Parathyroid adenoma (tissue), 2 donors: Measurements from ENCODE around the gene GSTT2B.
"Not testable (repeated sequence)": the region's sequence is repeated elsewhere in the genome, so short reads cannot be mapped to it uniquely, and the experiment has no call there.

Experiments used
- H2AFZ ChIP-seq: fragments of 300-600 bp; sonication (generic); one replicate; pipeline ENCODE4 v1.7.0; 2017; ENCODE audit warnings: antibody characterized with exemption, mild to moderate bottlenecking
- H3K27ac ChIP-seq: fragments of 300-600 bp; sonication (generic); one replicate; pipeline ENCODE4 v1.7.0; 2017
- H3K27me3 ChIP-seq: fragments of 300-600 bp; sonication (generic); one replicate; pipeline ENCODE4 v1.7.0; 2017; ENCODE audit warnings: low read length; ENCODE audit not compliant: control insufficient read depth, insufficient read depth
- H3K36me3 ChIP-seq: fragments of 300-600 bp; sonication (generic); one replicate; pipeline ENCODE4 v1.7.0; 2017; ENCODE audit warnings: low read length; ENCODE audit not compliant: control insufficient read depth, insufficient read depth
- H3K4me1 ChIP-seq: fragments of 300-600 bp; sonication (generic); one replicate; pipeline ENCODE4 v1.7.0; 2017; ENCODE audit warnings: control low read depth
- H3K4me2 ChIP-seq: fragments of 300-600 bp; sonication (generic); one replicate; pipeline ENCODE4 v1.7.0; 2017; ENCODE audit warnings: low read length
- H3K4me3 ChIP-seq: fragments of 300-600 bp; sonication (generic); one replicate; pipeline ENCODE4 v1.7.0; 2017; ENCODE audit warnings: low read depth, low read length
- H3K79me2 ChIP-seq: fragments of 300-600 bp; sonication (generic); one replicate; pipeline ENCODE4 v1.7.0; 2017; ENCODE audit warnings: control low read depth
- H3K9ac ChIP-seq: fragments of 300-600 bp; sonication (generic); one replicate; pipeline ENCODE4 v1.7.0; 2017; ENCODE audit warnings: mild to moderate bottlenecking
- H3K9me3 ChIP-seq: fragments of 300-600 bp; sonication (generic); one replicate; pipeline ENCODE4 v1.7.0; 2017; ENCODE audit warnings: low read length; ENCODE audit not compliant: control insufficient read depth
- TF ChIP-seq, protein P1 (sequence below): fragments of 300-600 bp; sonication (generic); IDR thresholded peaks from one replicate; pipeline ENCODE4 v1.7.0; 2017; ENCODE audit warnings: antibody characterized with exemption, mild to moderate bottlenecking
- donor health status: primary hyperparathyroidism.

GSTT2B gene

DNA sequence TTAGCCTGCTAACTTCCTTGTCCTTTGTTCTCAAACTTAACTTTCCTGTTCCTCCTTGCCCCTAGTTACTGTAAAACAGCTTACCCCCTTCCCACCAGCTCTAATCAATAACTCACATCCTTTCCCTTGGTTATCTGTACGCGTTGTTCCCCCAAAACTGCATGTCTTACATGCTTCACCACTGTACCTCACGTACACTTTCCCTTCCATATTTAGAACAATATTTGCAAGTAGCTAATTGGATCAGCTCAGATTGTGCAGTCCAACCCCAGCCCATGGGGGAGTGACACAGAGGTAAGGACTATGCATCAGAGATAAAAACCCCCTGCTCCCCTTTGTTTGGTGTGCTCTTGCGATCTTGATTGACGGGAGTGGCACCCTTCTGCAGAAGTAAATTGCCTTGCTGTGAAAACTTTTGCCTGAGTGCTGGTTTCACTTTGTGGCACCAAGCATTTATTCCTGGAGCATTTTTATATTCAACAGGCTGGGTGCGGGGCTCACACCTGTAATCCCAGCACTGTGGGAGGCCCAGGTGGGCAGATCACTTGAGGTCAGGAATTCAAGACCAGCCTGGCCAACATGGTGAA lies 35.9 kb downstream of the GSTT2B start:
- H3K9ac ChIP-seq = no peak overlapping the region
- H3K9me3 ChIP-seq = no peaks in the 10 kb centered on the region
- peaks cover 7% of the 10 kb centered on the region for H3K4me1 ChIP-seq
- H3K27me3 ChIP-seq = no peaks in the 10 kb centered on the region
- no peak overlapping the region for H3K4me3 ChIP-seq
- H3K79me2 ChIP-seq = no peaks in the 10 kb centered on the region
- no peak overlapping the region for H3K27ac ChIP-seq
- no peak overlapping the region for H2AFZ ChIP-seq
- TF ChIP-seq, protein P1, sequence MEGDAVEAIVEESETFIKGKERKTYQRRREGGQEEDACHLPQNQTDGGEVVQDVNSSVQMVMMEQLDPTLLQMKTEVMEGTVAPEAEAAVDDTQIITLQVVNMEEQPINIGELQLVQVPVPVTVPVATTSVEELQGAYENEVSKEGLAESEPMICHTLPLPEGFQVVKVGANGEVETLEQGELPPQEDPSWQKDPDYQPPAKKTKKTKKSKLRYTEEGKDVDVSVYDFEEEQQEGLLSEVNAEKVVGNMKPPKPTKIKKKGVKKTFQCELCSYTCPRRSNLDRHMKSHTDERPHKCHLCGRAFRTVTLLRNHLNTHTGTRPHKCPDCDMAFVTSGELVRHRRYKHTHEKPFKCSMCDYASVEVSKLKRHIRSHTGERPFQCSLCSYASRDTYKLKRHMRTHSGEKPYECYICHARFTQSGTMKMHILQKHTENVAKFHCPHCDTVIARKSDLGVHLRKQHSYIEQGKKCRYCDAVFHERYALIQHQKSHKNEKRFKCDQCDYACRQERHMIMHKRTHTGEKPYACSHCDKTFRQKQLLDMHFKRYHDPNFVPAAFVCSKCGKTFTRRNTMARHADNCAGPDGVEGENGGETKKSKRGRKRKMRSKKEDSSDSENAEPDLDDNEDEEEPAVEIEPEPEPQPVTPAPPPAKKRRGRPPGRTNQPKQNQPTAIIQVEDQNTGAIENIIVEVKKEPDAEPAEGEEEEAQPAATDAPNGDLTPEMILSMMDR = no peak
- H3K36me3 ChIP-seq = no peaks in the 10 kb centered on the region
- H3K4me2 ChIP-seq = no peak overlapping the region

DNA sequence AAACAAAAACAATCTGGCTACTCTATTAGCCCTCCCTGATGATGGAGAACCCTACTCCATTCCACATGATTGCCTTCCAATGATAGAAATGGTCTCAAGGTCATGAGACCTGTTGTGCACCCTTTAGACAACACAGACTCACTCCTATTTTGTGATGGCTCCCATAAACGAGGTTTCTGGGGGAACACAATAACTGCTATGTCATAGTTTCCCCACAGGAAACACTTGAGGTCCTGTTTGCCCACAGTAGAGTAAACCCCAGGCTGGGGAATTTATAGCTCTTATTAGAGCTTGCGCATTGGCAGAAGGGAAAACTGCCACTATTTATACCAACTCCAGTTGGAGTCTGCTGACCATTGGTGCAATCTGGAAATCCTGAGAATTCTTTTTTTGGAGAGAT lies 38.1 kb downstream of the GSTT2B start:
- TF ChIP-seq, protein P1 = no peak
- Histone ChIP-seq H3K4me1 (no peaks in the 10 kb centered on the region), H3K79me2 (no peaks in the 10 kb centered on the region), H3K27me3 (no peaks in the 10 kb centered on the region), H2AFZ (no peak overlapping the region), H3K27ac (no peak overlapping the region), H3K4me2 (no peak overlapping the region), H3K36me3 (no peaks in the 10 kb centered on the region), H3K9ac (no peak overlapping the region), H3K4me3 (no peak overlapping the region), H3K9me3 (no peaks in the 10 kb centered on the region)

DNA sequence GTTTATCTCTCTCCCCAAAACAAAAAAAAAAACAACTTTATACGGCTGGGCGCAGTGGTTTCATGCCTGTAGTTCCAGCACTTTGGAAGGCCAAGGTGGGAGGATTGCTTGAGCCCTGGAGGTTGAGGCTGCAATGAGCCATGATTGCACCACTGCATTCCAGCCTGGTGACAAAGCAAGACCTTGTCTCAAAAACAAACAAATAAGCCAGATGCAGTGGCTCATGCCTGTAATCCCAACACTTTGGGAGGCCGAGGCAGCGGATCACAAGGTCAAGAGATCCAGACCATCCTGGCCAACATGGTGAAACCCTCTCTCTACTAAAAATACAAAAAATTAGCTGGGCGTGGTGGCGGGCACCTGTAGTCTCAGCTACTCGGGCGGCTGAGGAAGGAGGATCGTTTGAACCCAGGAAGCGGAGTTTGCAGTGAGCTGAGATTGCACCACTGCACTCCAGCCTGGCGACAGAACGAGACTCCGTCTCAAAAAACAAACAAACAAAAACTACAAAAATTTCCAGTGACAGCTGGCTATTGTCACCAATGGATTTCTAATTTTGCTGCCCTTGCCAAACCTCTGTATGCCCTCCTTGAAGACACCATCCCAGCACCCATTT lies 39.3 kb downstream of the GSTT2B start:
- not testable (repeated sequence) for H3K27me3 ChIP-seq, H3K4me1 ChIP-seq, H3K9ac ChIP-seq, H3K4me2 ChIP-seq, H3K4me3 ChIP-seq, H3K27ac ChIP-seq, H3K9me3 ChIP-seq, H2AFZ ChIP-seq, H3K79me2 ChIP-seq, H3K36me3 ChIP-seq

DNA sequence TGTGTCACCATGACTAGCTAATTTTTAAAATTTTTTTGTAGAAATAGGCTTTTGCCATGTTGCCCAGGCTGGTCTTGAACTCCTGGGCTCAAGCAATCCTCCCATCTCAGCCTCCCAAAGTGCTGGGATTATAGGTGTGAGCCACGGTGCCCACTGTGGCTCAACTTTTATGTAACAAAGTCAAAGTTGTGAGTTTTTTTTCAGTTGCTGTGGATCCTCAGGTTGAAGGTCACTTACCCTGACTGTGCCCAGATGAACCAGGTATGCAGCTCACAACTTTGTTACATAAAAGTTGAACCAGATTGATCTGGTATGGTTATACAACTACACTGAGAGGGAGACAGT lies 40.8 kb downstream of the GSTT2B start:
- not testable (repeated sequence) for H3K9me3 ChIP-seq, H2AFZ ChIP-seq, H3K27me3 ChIP-seq, H3K27ac ChIP-seq, H3K36me3 ChIP-seq, H3K4me2 ChIP-seq, H3K4me1 ChIP-seq, H3K79me2 ChIP-seq, H3K4me3 ChIP-seq, H3K9ac ChIP-seq

DNA sequence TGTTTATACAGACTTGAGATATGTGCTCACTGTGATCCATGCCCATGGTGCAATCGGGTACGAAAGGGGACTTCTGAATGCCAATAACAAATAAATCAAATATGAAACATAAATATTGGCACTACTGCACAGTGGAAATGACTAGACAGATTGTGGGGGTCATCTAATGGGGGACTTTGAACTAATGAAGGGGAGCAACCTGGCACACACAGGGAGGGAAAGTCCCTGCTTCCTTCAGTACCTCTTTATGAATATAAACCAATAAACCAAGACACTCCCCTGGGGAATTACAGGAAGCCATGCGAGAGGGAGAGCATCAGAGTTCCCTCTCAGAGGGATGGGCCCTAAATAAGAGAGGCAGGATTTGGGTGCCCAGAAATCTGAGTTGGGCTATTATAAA lies 45.7 kb downstream of the GSTT2B start:
- H3K36me3 ChIP-seq = no peaks in the 10 kb centered on the region
- H3K4me3 ChIP-seq = no peak overlapping the region
- TF ChIP-seq, protein P1 = no peak
- no peak overlapping the region for H3K27ac ChIP-seq
- H3K4me2 ChIP-seq = no peak overlapping the region
- no peak overlapping the region for H3K9ac ChIP-seq
- H3K27me3 ChIP-seq = no peaks in the 10 kb centered on the region
- no peaks in the 10 kb centered on the region for H3K79me2 ChIP-seq
- no peaks in the 10 kb centered on the region for H3K4me1 ChIP-seq
- no peaks in the 10 kb centered on the region for H3K9me3 ChIP-seq
- H2AFZ ChIP-seq = no peak overlapping the region
